ENCODE results near the gene CLHC1.
A peak's percentile ranks its signal among the peaks of the same experiment; 100 is the strongest.
"Not testable (repeated sequence)": the region's sequence is repeated elsewhere in the genome, so short reads cannot be mapped to it uniquely, and the experiment has no call there.

The CLHC1 gene

DNA sequence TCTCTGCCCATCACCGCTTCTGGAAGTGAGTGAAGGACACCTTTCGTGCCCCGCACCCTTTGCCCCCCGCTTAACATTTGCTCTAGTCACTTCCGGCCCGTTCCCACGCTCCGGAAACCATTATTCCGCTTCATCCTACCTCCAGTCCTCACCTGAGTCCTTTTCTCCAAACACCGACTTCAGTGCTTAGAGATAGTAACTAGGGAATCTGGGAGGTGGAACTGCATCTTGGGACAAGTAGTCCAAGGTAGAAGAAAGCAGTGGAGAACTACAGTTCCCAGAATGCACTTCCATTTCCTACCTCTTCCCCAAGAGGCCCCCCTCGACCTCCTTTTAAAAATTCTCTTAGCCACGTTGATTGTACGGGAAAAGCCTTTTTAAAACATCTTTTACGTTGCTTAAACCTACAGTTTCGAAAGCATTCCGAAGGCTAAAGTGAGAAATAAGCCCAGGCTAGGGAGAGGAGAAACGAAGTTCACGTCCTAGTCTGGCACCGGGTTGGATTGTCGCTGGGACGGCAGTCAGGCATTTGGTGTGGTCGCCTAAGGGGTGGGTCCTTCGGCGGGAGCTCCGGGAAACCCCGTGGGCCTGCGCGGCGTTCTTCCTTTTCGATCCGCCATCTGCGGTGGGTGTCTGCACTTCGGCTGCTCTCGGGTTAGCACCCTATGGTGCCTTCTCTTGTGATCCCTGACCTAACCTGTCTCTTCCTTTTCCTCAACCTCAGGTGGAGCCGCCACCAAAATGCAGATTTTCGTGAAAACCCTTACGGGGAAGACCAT lies at the start of gene CLHC1, which contains the start of gene RPS27A:
Gene CLHC1, minus strand, starts transcription at position 210 of the 779 bp plus-strand sequence. CDS start 9,882 bp downstream, outside the sequence.
Gene RPS27A, plus strand, starts transcription at position 605 of the 779 bp plus-strand sequence. Its CDS starts 137 bp downstream, at position 742.
- peak; percentile 92 for DNase-seq

DNA sequence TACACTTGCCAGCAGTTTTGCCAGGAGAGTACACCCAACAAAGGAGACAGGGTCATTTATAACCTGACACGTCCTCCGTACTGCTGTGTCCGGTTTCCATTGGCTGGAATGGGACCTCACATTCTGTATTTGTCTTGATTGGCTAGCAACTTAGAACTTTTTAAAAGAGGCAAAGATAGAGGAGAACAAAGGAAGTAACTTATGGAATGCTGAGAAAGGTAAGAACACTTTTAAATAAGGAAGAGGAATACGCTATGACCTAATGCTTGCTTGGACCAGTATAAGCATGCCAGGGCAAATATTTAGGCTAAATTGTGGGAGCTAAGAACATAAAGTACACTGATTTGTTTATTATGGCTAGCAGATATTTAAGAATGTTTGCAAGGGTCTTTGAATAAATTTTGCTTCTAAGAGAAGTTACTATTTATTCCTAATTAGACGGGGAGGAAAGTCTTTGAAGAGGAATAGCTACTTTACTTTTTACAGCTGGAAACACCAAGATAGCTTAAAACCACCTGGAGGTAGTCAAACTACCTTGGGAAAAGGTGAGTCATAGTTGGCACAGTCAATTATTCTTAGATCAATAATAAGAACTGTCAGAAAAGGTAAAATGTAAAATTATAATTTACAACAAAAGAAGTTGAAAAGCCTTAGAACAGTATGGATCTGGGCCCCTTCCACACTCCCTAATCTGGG lies 48.9 kb upstream of the CLHC1 start:
- not testable (repeated sequence) for DNase-seq

DNA sequence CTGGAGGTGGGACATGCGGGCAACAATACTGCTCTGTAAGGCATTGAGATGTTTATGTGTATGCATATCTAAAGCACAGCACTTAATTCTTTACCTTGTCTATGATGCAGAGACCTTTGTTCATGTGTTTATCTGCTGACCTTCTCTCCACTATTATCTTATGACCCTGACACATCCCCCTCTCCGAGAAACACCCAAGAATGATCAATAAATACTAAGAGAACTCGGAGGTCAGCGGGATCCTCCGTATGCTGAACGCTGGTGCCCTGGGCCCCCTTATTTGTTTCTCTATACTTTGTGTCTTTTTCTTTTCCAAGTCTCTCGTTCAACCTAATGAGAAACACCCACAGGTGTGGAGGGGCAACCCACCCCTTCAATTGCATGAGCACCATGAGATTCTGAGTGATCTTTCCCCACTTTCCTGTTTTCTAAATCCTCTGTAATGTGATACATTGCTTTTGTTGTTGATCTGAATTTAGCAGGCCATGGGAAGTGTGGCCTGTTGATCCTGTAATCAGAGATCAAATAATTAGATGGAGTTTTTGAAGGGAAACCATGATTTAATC lies 47.8 kb upstream of the CLHC1 start:
- not testable (repeated sequence) for DNase-seq

DNA sequence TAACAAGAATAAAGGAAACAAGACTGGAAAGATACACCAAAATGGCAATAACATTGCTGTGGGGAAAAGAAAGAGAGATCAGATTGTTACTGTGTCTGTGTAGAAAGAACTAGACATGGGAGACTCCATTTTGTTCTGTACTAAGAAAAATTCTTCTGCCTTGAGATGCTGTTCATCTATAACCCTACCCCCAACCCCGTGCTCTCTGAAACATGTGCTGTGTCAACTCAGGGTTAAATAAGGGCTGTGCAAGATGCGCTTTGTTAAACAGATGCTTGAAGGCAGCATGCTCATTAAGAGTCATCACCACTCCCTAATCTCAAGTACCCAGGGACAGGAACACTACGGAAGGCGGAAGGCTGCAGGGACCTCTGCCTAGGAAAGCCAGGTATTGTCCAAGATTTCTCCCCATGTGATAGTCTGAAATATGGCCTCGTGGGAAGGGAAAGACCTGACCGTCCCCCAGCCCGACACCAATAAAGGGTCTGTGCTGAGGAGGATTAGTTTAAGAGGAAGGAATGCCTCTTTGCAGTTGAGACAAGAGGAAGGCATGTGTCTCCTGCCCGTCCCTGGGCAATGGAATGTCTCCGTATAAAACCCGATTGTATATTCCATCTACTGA lies 47.2 kb upstream of the CLHC1 start:
- DNase-seq = not testable (repeated sequence)

DNA sequence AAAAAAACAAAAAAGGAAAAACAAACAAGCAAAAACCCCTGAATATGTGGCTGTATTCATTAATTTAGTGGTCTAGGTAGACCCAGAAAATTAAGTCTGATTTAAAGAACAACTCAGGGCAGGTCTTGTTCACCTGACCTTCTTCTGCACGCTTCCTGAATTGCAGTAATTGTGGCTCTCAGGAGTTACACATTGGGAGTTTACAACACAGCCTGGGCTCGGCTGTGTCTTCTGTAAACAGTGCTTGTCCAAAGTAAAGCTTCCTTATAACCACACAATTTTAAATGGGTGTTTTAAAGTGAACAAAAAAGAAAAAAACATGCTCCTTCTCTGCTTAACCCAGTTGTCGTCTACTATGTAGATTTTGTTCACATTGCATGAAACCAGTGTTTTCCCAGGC lies 45.2 kb upstream of the CLHC1 start:
- no peak for DNase-seq

DNA sequence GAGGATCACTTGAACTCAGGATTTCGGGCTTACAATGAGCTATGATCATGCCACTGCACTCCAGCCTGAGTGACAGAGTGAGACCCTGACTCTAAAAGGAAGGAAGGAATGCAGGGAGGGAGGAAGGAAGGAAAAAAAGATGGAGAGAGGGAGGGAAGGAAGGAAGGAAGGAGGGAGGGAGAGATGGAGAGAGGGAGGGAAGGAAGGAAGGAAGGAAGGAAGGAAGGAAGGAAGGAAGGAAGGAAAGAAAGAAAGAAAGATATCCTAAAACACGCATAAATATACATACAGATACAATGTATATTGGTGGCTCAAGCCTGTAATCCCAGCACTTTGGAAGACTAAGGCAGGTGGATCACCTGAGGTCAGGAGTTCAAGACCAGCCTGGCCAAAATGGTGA lies 42.3 kb upstream of the CLHC1 start:
- not testable (repeated sequence) for DNase-seq

DNA sequence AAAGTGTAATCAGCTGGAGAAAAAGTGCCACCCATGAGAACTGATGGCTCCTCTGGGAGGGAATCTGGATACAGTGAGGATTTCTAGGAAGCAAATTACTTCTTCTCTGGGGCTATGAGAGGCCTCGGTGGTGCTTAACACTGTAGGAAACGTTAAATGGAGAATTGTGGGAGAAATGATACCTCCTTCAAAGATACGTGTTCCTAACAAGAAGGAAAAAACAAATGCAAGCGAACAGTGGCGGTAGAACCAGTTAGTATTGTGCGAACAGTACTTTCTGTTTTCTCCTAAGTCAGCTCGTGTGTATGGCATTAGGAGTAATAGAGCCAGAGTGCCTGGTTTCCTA lies 37.5 kb upstream of the CLHC1 start:
- DNase-seq = no peak

DNA sequence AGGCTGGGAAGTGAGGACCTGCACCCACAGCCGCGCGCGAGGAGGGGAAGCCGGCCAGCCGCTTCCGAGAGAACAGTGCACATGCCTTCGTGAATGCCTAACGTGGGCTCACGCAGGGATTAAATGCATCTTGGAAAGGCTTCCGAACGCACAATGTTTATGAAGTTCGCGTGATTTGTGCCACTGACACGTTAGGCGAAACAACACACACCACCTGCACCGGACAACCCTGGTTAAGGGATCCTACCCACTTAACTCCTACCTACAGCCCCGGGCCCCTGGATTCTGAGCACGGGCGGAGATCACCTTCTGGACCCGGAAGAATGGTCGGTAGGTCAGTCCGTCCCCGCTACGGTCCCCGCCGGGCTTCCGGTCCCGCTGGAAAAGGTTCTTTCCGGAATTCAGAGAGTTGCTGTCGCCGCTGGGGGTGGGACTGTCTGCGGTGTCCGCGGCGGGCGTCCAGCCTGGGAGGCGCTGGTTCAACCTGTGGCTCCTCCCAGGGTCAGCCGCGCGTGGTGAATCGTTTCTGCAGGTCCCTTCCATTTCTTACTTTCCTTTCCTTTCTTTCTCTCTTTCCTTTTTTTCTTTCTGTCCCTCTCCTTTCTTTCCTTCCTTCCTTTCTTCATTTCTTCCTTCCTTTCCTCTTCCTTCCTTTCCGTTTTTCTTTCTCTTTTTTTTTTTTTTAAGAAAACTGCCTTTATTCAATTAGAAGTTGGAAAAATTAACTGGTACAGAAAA lies 37.0 kb upstream of the CLHC1 start, which contains the start of gene MTIF2:
Gene MTIF2, minus strand, starts transcription at position 325 of the 738 bp plus-strand sequence. CDS start 5,373 bp downstream, outside the sequence.
- peak; percentile 95 for DNase-seq

DNA sequence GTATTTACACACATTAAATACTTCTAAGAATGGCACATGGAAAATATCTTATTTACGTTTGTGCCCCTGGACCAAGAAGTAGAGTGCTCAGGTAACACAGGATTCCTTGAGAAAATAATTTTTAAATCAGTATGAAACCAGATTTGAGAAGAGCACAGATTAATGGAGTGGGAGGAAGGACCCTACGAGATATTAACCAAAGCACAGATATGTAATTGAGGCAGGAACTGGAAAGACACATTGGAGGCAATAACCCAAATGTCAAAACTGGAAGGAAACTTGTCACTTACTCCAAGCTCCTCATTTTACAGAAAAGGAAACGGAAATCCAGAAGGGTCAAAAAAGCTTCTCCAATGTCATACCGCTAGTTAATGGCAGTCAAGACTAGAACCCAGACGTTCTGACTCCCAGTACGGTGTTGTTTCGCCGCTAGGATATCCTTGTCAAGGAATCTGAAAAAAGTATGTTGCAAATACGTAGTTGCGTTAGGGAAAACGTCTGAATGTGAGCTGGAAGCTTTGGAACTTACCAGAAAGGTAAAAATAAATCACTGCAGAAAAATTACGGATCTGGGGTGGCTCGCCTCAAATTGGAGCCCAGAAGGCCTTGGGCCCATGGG lies 36.3 kb upstream of the CLHC1 start:
- DNase-seq = peak; percentile 23

DNA sequence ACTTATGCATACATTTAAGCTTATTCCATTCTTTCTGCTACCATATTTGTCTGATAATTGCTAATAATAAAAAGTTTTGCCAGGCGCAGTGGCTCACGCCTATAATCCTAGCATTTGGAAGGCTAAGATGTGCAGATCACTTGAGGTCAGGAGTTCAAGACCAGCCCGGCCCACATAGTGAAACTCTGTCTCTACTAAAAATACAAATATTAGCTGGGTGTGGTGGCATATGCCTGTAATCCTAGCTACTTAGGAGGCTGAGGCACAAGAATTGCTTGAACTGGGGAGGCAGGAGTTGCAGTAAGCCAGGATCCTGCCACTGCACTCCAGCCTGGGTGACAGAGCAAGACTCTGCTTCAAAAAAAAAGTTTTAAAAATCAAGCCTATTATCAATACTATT lies 27.5 kb upstream of the CLHC1 start:
- DNase-seq = not testable (repeated sequence)

DNA sequence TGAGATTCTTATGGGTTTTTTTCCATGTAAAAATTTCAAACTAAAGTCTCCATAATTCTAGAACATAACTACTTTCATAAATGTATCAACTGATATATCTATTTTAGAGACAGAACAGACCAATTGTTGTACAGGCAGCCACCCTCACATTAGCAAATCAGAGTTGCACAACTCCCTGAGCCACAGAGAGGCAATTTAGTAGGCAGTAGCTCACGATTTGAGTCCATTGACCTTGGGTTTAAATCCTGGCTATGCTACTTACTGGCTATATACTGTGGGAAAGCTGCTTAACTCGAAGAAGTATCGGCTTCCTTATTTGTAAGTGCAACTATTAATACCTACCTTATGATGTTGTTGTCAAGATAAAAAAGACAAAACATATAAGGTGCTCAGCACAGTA lies 20.7 kb upstream of the CLHC1 start:
- no peak for DNase-seq

DNA sequence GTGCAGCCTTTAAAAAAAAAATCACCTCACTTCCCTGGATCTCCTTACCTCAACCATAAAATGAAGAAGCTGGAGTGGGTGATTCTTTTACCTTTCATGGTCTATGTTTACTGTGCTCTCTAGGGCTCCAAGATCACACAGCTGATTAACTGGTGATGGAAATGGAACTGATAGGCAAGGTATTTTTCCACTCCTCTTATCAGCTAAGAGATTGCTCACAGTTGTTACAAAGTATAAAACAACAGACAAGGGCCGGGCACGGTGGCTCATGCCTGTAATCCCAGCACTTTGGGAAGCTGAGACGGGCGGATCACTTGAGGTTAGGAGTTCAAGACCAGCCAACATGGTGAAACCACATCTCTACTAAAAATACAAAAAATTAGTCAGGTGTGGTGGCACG lies 14.9 kb upstream of the CLHC1 start:
- DNase-seq = no peak

DNA sequence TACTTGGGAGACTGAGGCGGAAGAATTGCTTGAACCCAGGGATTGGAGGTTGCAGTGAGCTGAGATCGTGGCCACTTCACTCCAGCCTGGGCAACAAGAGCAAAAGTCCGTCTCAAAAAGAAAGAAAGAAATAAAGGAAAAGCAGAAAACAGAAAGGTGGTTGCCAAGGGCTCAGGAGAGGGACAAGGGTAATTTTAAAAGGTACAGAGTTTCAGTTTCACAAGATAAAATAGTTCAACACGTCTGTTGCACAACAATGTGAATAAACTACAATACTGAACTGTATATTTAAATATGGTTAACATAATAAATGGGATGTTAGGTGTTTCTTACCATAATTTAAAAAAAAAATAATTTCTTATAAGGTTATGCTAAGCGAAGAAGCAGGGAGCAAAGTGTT lies 13.3 kb upstream of the CLHC1 start:
- no peak for DNase-seq

DNA sequence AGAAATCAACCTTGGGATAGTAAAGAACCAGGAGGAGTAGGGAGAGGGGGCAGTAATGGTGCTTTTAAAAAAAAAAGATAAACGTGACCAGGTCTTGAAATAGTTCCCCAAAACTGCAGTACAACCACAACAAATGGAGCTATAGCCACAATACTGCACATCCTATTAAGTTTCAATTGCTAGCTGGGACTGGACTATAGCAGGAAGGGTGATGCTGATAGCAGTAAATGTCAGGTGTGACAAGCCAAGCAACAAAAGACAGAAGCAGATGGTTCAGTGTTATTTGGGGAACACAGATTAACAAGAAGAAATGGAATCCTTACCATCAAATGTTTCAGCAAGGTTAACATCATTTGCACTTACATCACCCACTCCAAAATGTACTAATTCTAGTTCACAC lies 10.5 kb upstream of the CLHC1 start:
- no peak for DNase-seq

DNA sequence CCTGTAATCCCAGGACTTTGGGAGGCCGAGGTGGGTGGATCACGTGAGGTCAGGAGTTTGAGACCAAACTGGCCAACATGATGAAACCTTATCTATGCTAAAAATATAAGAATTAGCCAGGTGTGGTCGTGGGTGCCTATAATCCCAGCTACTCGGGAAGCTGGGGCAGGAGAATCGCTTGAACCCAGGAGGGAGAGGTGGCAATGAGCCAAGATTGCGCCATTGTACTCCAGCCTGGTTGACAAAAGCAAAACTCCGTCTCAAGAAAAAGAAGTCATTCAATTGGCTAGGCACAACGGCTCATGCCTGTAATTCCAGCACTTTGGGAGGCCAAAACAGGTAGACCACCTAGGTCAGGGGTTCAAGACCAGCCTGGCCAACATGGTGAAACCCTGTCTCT lies 9.5 kb upstream of the CLHC1 start:
- DNase-seq = not testable (repeated sequence)

DNA sequence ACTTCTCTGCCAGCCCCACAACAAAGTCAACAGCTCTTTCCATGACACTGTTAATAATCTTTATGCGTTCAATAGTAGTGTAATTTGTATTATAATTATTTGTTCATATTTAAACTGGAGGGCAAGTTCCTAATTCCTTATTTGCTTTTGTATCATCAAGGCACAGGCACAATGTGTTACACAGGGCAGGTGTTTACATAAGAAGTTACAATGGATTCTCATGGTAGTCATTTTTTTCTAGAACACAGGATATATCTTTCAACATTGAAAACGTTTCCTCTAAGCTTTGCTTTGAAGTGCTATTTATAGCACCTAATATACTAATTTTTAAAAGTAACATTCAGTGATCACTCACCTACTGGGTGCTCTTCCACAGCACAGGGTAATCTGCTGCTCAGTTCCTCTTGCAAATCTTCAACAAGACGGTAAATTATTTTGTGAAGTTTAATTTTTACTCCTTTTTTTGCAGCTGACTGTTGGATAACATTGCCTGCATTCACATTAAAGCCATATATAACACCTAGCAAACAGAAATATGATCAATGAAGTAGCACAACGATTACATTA lies 7.6 kb upstream of the CLHC1 start:
- DNase-seq = no peak

DNA sequence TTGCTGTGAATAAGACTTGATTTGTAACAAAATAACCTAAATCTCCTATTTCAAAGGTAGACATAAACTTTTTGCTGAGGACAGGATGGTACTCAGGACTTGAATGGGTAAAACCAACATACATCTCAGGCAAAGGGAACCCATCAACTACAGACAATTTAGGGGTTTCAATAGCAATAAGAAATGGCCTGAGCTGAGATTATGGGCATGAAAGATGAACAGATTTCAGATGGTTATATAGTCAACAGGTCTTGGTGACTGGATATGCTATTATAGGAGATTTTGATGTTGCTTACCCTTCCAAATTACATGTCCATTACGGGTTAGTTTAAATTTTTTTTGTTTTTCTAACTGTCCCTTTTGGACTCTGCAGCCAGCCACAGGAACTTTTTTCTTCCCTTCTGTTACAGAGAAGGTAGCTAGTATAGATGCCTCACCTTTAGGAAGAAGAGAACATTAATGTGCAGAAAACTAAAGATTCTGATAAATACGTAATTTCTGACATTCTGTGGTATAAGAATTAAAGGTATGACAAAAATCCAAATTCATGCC lies 5.0 kb upstream of the CLHC1 start:
- DNase-seq = no peak

DNA sequence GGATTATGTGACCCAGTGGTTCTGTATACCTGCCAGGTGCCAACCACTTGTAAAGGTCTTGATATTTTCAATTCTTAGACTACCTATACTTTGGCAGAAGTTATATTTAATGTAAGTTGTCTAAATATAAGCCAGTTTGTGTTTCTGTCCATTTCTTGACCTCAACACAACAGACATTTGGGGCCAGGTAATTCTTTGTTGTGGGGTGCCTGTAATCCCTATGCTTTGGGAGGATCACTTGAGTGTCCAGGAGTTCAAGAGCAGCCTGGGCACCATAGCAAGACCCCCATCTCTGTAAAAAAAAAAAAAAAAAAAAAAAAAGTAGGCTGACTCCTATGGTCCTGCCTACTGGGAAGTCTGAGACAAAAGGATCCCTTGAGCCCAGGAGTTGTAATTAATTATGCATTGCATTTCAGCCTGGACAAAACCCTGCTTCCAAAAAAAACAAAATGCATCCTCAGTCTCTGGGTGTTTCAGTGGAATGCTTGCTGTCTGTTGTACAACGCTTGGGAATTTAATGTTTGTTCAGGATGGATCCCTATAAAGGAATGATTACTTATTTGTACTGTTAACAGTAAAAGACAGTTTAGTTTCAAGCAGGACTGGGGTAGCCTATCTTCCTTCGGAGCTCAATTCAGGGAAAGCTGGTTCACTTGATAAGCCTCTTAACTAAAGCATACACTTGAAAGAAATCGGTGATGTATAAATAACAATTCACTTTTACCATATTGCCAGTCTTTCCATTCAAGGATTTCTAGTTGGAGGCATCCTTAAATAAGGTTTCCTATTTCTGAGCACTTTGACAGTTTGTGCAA lies 3.8 kb upstream of the CLHC1 start:
- no peak for DNase-seq

DNA sequence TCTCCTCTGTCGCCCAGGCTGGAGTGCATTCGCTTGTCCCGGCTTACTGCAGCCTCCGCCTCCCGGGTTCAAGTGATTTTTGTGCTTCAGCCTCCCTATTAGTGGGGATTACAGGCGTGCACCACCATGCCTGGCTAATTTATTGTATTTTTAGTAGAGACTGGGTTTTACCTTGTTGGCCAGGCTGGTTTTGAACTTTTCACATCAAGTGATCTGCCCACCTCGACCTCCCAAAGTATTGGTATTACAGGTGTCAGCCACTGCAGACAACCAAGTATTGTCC lies 1.5 kb upstream of the CLHC1 start:
- DNase-seq = no peak

DNA sequence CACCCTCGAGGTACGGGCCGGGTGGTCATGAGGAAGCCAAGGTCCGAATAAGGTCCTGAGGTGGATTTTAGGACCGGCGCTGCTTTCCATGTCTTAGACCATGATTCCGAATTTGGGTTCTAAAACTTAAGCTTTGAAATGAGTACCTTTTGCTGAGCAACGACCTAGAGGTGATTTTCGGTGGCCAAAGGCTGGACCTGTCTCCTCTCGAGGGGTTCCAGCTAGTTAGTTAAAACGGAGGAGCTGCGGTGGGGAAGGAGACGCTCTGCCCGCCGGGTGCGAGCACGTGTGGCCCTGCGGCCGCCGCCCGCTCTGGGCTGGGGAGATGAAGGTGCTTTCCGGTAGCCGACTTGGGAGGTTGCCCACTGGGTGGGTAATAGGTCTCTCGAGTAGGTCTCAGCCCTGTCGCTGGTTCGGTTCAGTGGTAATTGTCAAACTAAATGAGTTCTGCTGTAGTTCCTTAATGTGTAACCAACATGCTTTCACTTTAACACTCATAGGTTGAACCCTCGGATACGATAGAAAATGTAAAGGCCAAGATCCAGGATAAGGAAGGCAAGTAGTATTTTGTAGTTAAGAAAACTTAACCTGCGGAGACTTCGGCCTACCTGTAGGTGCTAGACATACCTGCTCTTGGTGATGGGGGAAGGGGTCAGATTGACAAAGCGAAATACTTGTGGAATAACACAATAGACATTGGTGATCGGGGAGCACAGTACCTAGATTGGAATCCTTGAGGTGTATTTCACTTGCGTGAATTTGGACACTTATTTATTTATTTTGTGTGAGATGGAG lies 967 bp upstream of the CLHC1 start:
- DNase-seq = peak; percentile 50
